Stimulated activated CD4-positive, alpha-beta T cell treated with anti-CD3 and anti-CD28 coated beads, Interleukin-12 subunit alpha, Interleukin-12 subunit beta, amount 100 ng/mL, for 24 hours (primary cell): ENCODE results near the gene ANKRD36B.
"Not testable (repeated sequence)": the region's sequence is repeated elsewhere in the genome, so short reads cannot be mapped to it uniquely, and the experiment has no call there.

ENCODE experiments used
- DNase-seq, 2 experiments: peaks; one replicate each; pipeline ENCODE4 v3.0.0-alpha.2; 2020; ENCODE audit warnings: low read depth in 2 of 2

The ANKRD36B gene

GRCh38 chr2:97549058-97549457, 40.6 kb downstream of the ANKRD36B start:
- not testable (repeated sequence) for DNase-seq

GRCh38 chr2:97548536-97548935, 41.1 kb downstream of the ANKRD36B start:
- not testable (repeated sequence) for DNase-seq

- no peak for DNase-seq
Observed at GRCh38 chr2:97546711-97547110, 43.0 kb downstream of the ANKRD36B start.

GRCh38 chr2:97544911-97545310, 44.8 kb downstream of the ANKRD36B start:
- not testable (repeated sequence) for DNase-seq

GRCh38 chr2:97525904-97526303, 63.8 kb downstream of the ANKRD36B start:
- not testable (repeated sequence) for DNase-seq

- not testable (repeated sequence) for DNase-seq
Observed at GRCh38 chr2:97523816-97524215, 65.9 kb downstream of the ANKRD36B start.

- DNase-seq, result not testable (repeated sequence)
Observed at GRCh38 chr2:97522916-97523555, 66.6 kb downstream of the ANKRD36B start.

- DNase-seq, result not testable (repeated sequence)
Observed at GRCh38 chr2:97495651-97496050, 94.0 kb downstream of the ANKRD36B start.

GRCh38 chr2:97490141-97490540, 99.5 kb downstream of the ANKRD36B start:
- DNase-seq, result not testable (repeated sequence)
